Keratinocyte (primary cell): ENCODE measurements around the gene NRG3. TPM values are rescaled to one million over a fixed set of nuclear protein-coding genes. Genes with fewer than 3 reads are reported as not detected.

Experiments
- DNase-seq: peaks from one replicate; pipeline ENCODE4 v3.0.0-alpha.2; 2011; ENCODE audit warnings: low read depth, missing footprints, low spot score
- FAIRE-seq: peaks from 2 replicates; lab custom pipeline; 2011; peaks lifted over from hg19 to GRCh38; lab: Jason Lieb, UNC
- H2AFZ ChIP-seq: 2 replicates; pipeline ENCODE4 v1.6.0; 2012; ENCODE audit warnings: low read length, control low read depth, inconsistent platforms; ENCODE audit not compliant: control insufficient read depth
- H3K27ac ChIP-seq: 2 replicates; pipeline ENCODE4 v1.5.1; 2011; ENCODE audit warnings: low read length; ENCODE audit not compliant: control insufficient read depth, insufficient read depth
- H3K27me3 ChIP-seq: 3 replicates; pipeline ENCODE4 v1.6.0; 2011; ENCODE audit warnings: low read length; ENCODE audit not compliant: control insufficient read depth, insufficient read depth; ENCODE audit errors: extremely low read depth
- H3K36me3 ChIP-seq, 2 experiments: 2 replicates in 1 of 2; 3 replicates in 1 of 2; pipeline ENCODE4 v1.5.1; 2011; ENCODE audit warnings: low read length in 2 of 2, mild to moderate bottlenecking in 1 of 2; ENCODE audit not compliant: control insufficient read depth in 2 of 2, insufficient read depth in 2 of 2; ENCODE audit errors: extremely low read depth in 1 of 2
- H3K4me1 ChIP-seq: 3 replicates; pipeline ENCODE4 v1.5.1; 2011; ENCODE audit warnings: low read length; ENCODE audit not compliant: control insufficient read depth, insufficient read depth; ENCODE audit errors: extremely low read depth
- H3K4me2 ChIP-seq: 3 replicates; pipeline ENCODE4 v1.6.0; 2011; ENCODE audit warnings: low read depth, low read length; ENCODE audit not compliant: control insufficient read depth, insufficient read depth; ENCODE audit errors: extremely low read depth
- H3K4me3 ChIP-seq, 3 experiments: fragments of 200-600 bp in 1 of 3; sonication (generic) in 1 of 3; 2 replicates in 2 of 3; 3 replicates in 1 of 3; pipeline ENCODE4 v1.5.1; 2011 to 2016; ENCODE audit warnings: low read length in 3 of 3, mild to moderate bottlenecking in 3 of 3, control low read depth in 2 of 3, inconsistent platforms in 1 of 3, low read depth in 1 of 3, mixed read lengths in 1 of 3, mixed run types in 1 of 3, moderate library complexity in 1 of 3; ENCODE audit not compliant: control insufficient read depth in 2 of 3, insufficient read depth in 2 of 3; ENCODE audit errors: extremely low read depth in 1 of 3
- H3K79me2 ChIP-seq: 2 replicates; pipeline ENCODE4 v1.6.0; 2012; ENCODE audit warnings: low read length; ENCODE audit not compliant: control insufficient read depth, insufficient read depth
- H3K9ac ChIP-seq: 3 replicates; pipeline ENCODE4 v1.6.0; 2011; ENCODE audit warnings: low read length; ENCODE audit not compliant: control insufficient read depth, insufficient read depth; ENCODE audit errors: extremely low read depth
- H3K9me1 ChIP-seq: 3 replicates; pipeline ENCODE4 v1.6.0; 2011; ENCODE audit warnings: low read length; ENCODE audit not compliant: control insufficient read depth, insufficient read depth; ENCODE audit errors: extremely low read depth
- H3K9me3 ChIP-seq: 2 replicates; pipeline ENCODE4 v1.5.1; 2012; ENCODE audit warnings: low read depth, low read length; ENCODE audit not compliant: control insufficient read depth
- H4K20me1 ChIP-seq: 3 replicates; pipeline ENCODE4 v1.6.0; 2011; ENCODE audit warnings: low read length; ENCODE audit not compliant: control insufficient read depth, insufficient read depth; ENCODE audit errors: extremely low read depth
- EZH2 ChIP-seq: IDR thresholded peaks from one replicate; pipeline ENCODE4 v1.6.1; 2012; ENCODE audit warnings: inconsistent platforms, mild to moderate bottlenecking, low read length, moderate library complexity
- dilution Hi-C: fragments of 300-500 bp; cut with MboI; formaldehyde crosslinking; loops from one replicate; pipeline ENCODE4 v1.7.0; 2020; ENCODE audit warnings: low sequenced_read_pairs; ENCODE audit not compliant: extremely low pct_ligation_motif_present
- polyA plus RNA-seq, 5 experiments: library from polyadenylated mRNA; depleted of rRNA in 3 of 5; stranded (reverse) in 3 of 5; stranded (forward) in 1 of 5; unstranded in 1 of 5; fragments of >200 nt; gene quantifications; 1 replicate in 1 of 5; 2 replicates in 3 of 5; 3 replicates in 1 of 5; pipeline versions ENCODE4 v1.2.1 to v1.2.3, GENCODE V29; 2011 to 2012; ENCODE audit warnings: missing spikeins in 2 of 5, low read depth in 1 of 5, low replicate concordance in 1 of 5
- TF ChIP-seq, protein P1 (sequence below), 3 experiments: IDR thresholded peaks in 1 of 3; conservative IDR thresholded peaks in 1 of 3; optimal IDR thresholded peaks in 1 of 3; 2 replicates in 2 of 3; 3 replicates in 1 of 3; pipeline versions ENCODE3 to v1.5.1; 2011; ENCODE audit warnings: low read length in 3 of 3, mild to moderate bottlenecking in 3 of 3, moderate library complexity in 2 of 3, control low read depth in 1 of 3, inconsistent platforms in 1 of 3; ENCODE audit not compliant: insufficient read depth in 2 of 3; ENCODE audit errors: extremely low read depth in 1 of 3

The NRG3 gene
- polyA plus RNA-seq, 1 donor (not counting 4 experiments of a cell fraction or from before 2014, with no cell fraction given), result not detected

- TF ChIP-seq, protein P1, sequence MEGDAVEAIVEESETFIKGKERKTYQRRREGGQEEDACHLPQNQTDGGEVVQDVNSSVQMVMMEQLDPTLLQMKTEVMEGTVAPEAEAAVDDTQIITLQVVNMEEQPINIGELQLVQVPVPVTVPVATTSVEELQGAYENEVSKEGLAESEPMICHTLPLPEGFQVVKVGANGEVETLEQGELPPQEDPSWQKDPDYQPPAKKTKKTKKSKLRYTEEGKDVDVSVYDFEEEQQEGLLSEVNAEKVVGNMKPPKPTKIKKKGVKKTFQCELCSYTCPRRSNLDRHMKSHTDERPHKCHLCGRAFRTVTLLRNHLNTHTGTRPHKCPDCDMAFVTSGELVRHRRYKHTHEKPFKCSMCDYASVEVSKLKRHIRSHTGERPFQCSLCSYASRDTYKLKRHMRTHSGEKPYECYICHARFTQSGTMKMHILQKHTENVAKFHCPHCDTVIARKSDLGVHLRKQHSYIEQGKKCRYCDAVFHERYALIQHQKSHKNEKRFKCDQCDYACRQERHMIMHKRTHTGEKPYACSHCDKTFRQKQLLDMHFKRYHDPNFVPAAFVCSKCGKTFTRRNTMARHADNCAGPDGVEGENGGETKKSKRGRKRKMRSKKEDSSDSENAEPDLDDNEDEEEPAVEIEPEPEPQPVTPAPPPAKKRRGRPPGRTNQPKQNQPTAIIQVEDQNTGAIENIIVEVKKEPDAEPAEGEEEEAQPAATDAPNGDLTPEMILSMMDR (optimal IDR thresholded peaks at IDR 0.05 in 1 of 3, IDR thresholded peaks at IDR 0.05 in 1 of 3, conservative IDR thresholded peaks at IDR 0.05 in 1 of 3; ENCODE audit: extremely low read depth in 1 of 3, insufficient read depth in 2 of 3, low read length in 3 of 3), result no peak
- no peak for TF ChIP-seq EZH2
- no peak overlapping the region for H3K4me2 ChIP-seq
- H3K4me1 ChIP-seq, result no peaks in the 10 kb centered on the region
- no peaks in the 10 kb centered on the region for H3K79me2 ChIP-seq
- no peak overlapping the region for H2AFZ ChIP-seq
- no peak overlapping the region for H3K4me3 ChIP-seq
- no peak for DNase-seq
- no peaks in the 10 kb centered on the region for H4K20me1 ChIP-seq
- no peak overlapping the region for H3K9ac ChIP-seq
- H3K9me3 ChIP-seq, result no peaks in the 10 kb centered on the region
- FAIRE-seq, result no peak
- H3K9me1 ChIP-seq, result no peaks in the 10 kb centered on the region
- no peaks in the 10 kb centered on the region for H3K27me3 ChIP-seq
- H3K36me3 ChIP-seq, result no peaks in the 10 kb centered on the region
- no peak overlapping the region for H3K27ac ChIP-seq
- dilution Hi-C loops, result no loop called here
These were observed 525.8 kb downstream of the NRG3 start for GRCh38 chr10:82400841-82401240.

DNA sequence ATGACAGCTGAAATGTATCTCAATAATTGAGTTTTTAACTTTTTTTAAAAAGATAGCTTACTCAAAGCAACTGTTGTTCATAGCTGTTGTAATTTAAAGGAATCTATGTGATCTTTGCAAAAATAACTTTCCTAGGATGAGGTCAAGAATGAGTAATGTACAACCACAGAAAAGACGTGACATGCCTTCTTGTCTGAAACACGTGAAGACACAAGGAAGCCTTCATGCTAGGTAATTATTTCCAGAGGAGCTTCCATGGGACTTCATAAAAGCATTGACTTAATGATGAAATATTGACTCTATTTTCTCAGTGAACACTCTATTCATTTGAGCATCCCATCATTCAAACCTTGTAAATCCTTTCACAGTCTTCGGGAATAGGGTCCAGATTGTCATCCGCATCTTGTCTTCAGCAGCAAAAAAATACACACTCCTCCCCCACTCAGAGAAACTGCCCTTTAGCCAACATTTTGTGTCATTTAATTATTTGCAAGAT is 528.0 kb downstream of the NRG3 start:
- no peaks in the 10 kb centered on the region for H4K20me1 ChIP-seq
- dilution Hi-C loops, result no loop called here
- FAIRE-seq (no peak), DNase-seq (no peak)
- H3K27ac ChIP-seq, result no peak overlapping the region
- TF ChIP-seq, protein P1 (optimal IDR thresholded peaks at IDR 0.05 in 1 of 3, IDR thresholded peaks at IDR 0.05 in 1 of 3, conservative IDR thresholded peaks at IDR 0.05 in 1 of 3; ENCODE audit: extremely low read depth in 1 of 3, insufficient read depth in 2 of 3, low read length in 3 of 3), result no peak
- no peak for TF ChIP-seq EZH2
- no peak overlapping the region for H3K4me2 ChIP-seq
- H3K9me1 ChIP-seq, result no peaks in the 10 kb centered on the region
- H3K4me3 ChIP-seq, result no peak overlapping the region
- no peak overlapping the region for H2AFZ ChIP-seq
- no peaks in the 10 kb centered on the region for H3K9me3 ChIP-seq
- H3K36me3 ChIP-seq, result no peaks in the 10 kb centered on the region
- no peaks in the 10 kb centered on the region for H3K79me2 ChIP-seq
- no peaks in the 10 kb centered on the region for H3K27me3 ChIP-seq
- no peaks in the 10 kb centered on the region for H3K4me1 ChIP-seq
- no peak overlapping the region for H3K9ac ChIP-seq
